ENCODE results near the gene TCFL5.
A peak's percentile ranks its signal among the peaks of the same experiment; 100 is the strongest.

The TCFL5 gene

GRCh38 chr20:62808211-62808865 lies 53.3 kb downstream of the TCFL5 start:
- DNase-seq, result no peak

GRCh38 chr20:62807444-62808210 lies 54.0 kb downstream of the TCFL5 start:
- no peak for DNase-seq

- no peak for DNase-seq
Observed at GRCh38 chr20:62806383-62807050, 55.1 kb downstream of the TCFL5 start.

GRCh38 chr20:62805711-62806382 lies 55.8 kb downstream of the TCFL5 start:
- DNase-seq, result no peak

- no peak for DNase-seq
Observed at GRCh38 chr20:62805155-62805710, 56.4 kb downstream of the TCFL5 start.

GRCh38 chr20:62804627-62805154 lies 56.9 kb downstream of the TCFL5 start, which contains the start of gene OGFR:
OGFR (plus strand) TSS chr20:62804835; CDS start chr20:62804860, 25 bp downstream.
- no peak for DNase-seq

GRCh38 chr20:62804021-62804626 lies 57.5 kb downstream of the TCFL5 start:
- no peak for DNase-seq

GRCh38 chr20:62802026-62802712 lies 59.5 kb downstream of the TCFL5 start:
- DNase-seq, result no peak

- no peak for DNase-seq
Observed at GRCh38 chr20:62801284-62802010, 60.2 kb downstream of the TCFL5 start.

GRCh38 chr20:62800314-62801259 lies 61.0 kb downstream of the TCFL5 start:
- no peak for DNase-seq

GRCh38 chr20:62799873-62800272 lies 61.7 kb downstream of the TCFL5 start:
- DNase-seq, result no peak

GRCh38 chr20:62799459-62799858 lies 62.2 kb downstream of the TCFL5 start:
- no peak for DNase-seq

- DNase-seq, result no peak
Observed at GRCh38 chr20:62799036-62799435, 62.6 kb downstream of the TCFL5 start.

- DNase-seq, result no peak
Observed at GRCh38 chr20:62797671-62798532, 63.7 kb downstream of the TCFL5 start.

GRCh38 chr20:62796699-62797491 lies 64.7 kb downstream of the TCFL5 start:
- DNase-seq, result no peak

GRCh38 chr20:62795023-62795761 lies 66.4 kb downstream of the TCFL5 start:
- DNase-seq, result peak; percentile 40

Data from NCI-H2029 treated with DMSO at 0.1 percent for 48 hours (cell line).